NCI-H1105 treated with DMSO at 0.1 percent for 48 hours (cell line): Measurements from ENCODE around the gene HEATR3.

Source experiments
- DNase-seq: peaks from one replicate; lab custom pipeline; 2025; lab: John Stamatoyannopoulos, UW

HEATR3 gene

DNA sequence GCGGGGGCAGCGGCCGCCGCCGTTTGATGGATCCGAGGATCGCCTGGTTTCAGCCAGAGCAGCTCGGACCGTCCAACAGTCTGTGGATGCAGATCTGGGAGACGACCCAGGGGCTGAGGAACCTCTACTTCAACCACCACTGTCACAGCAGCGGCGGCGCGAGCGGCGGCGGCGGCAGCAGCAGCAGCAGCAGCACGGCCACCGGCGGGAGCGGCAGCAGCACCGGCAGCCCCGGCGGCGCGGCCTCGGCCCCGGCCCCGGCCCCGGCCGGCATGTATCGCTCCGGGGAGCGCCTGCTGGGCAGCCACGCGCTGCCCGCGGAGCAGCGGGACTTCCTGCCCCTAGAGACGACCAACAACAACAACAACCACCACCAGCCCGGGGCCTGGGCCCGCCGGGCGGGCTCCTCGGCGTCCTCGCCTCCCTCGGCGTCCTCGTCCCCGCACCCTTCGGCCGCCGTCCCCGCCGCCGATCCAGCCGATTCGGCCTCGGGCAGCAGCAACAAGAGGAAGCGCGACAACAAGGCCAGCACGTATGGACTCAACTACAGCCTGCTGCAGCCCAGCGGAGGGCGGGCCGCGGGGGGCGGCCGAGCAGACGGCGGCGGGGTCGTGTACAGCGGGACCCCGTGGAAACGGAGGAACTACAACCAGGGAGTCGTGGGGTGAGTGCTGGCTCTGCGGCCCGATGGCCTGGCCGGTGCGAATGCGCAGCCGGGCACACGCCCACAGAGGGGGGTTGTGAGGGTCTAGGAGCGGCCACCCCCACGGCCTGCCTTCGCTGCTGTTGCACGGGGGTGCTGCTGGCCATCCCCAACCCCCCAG is 88.0 kb downstream of the HEATR3 start:
- DNase-seq, result no peak

DNA sequence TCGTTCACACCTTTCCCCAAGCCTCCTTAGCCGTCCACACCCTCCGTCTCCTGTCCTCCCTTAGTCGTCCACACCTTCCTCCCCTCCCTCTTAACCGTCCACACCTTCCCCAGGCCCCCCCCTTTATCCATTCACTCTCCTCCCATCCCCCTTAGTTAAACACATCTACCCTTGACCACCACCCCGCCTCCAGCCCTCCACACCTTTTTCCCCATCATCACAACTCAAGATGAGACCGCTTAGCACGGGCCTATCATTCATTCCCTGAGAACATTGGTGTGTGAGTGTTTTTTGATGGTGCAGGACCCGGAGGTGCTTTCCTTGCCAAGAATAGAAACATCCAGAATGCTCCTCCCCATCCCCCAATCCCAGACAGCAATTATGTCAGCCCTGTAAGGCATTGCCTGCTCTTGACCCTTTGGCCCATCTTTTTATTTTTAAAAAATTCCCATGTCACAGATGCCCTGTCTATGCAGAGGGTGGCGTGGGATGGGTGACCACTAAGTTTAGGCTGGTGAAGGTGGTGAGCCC is 88.7 kb downstream of the HEATR3 start:
- no peak for DNase-seq

DNA sequence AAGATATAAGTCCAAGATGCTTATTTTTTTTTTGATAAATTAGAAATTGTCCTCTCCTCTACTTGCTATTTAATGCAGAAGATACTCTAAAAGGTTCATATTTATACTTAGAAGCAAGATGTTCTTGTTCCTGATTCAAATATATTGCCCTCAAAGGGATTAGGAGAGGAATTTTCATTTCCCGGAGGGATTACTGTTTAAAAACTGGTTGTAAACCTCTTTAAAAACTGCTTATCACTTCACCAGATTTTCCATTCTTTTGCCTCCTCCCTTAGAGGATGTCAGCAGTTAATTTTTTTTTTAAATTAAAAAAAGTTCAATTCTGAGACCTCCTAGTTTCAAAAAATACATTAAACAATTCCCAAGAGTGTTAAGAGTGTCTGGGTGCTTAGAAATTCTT is 90.2 kb downstream of the HEATR3 start:
- no peak for DNase-seq
